Measurements from ENCODE around the gene CYB5R3. TPM values are rescaled to one million over a fixed set of nuclear protein-coding genes. Genes with fewer than 3 reads are reported as not detected.

Gene CYB5R3
- polyA plus RNA-seq, 1 donor (not counting 4 experiments of a cell fraction or from before 2014, with no cell fraction given), result 102 TPM

DNA sequence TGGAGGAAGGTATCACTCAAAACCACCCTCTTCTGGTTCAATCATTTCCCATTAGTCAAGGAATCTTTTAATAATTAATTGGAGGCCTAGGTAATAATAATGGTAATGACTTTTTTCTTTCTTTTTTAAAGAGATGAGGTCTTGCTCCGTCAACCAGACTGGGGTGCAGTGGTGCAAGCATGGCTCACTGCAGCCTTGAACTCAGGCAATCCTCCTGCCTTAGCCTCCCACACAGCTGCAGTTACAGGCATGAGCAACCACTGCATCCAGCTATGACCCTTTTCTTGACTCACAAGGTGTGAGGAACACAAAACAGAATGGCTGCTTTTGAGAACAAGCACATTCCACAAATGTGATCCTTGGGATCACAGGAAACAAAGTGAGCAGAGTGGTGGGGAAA lies 38.1 kb downstream of the CYB5R3 start:
- no peak for DNase-seq (ENCODE audit: low read depth, low spot score)
- dilution Hi-C loops (cut with MboI; ENCODE audit: extremely low pct_ligation_motif_present, low sequenced_read_pairs), result no loop called here
- Histone ChIP-seq H3K36me3 (ENCODE audit: control insufficient read depth in 2 of 2, extremely low read depth in 1 of 2, insufficient read depth in 2 of 2, low read length in 2 of 2) (peaks cover 8 to 16% of the 10 kb centered on the region in 2 experiments), H3K4me2 (ENCODE audit: control insufficient read depth, extremely low read depth, insufficient read depth, low read depth, low read length) (no peak overlapping the region), H3K4me1 (ENCODE audit: control insufficient read depth, extremely low read depth, insufficient read depth, low read length) (peaks cover 34% of the 10 kb centered on the region), H3K9ac (ENCODE audit: control insufficient read depth, extremely low read depth, insufficient read depth, low read length) (no peak overlapping the region), H3K9me1 (ENCODE audit: control insufficient read depth, extremely low read depth, insufficient read depth, low read length) (peaks cover 10% of the 10 kb centered on the region), H3K9me3 (ENCODE audit: control insufficient read depth, low read depth, low read length) (no peaks in the 10 kb centered on the region), H3K27me3 (ENCODE audit: control insufficient read depth, extremely low read depth, insufficient read depth, low read length) (no peaks in the 10 kb centered on the region), H3K79me2 (ENCODE audit: control insufficient read depth, insufficient read depth, low read length) (peaks cover 74% of the 10 kb centered on the region), H2AFZ (ENCODE audit: control insufficient read depth, low read length) (no peak overlapping the region), H3K27ac (ENCODE audit: control insufficient read depth, insufficient read depth, low read length) (peak overlapping the region; percentile 30), H4K20me1 (ENCODE audit: control insufficient read depth, extremely low read depth, insufficient read depth, low read length) (peaks cover 7% of the 10 kb centered on the region), H3K4me3 (ENCODE audit: control insufficient read depth in 2 of 3, extremely low read depth in 1 of 3, insufficient read depth in 2 of 3, low read depth in 1 of 3, low read length in 3 of 3) (no peak overlapping the region)
- TF ChIP-seq EZH2 (IDR thresholded peaks at IDR 0.05; ENCODE audit: low read length), result no peak
- TF ChIP-seq, protein P1, sequence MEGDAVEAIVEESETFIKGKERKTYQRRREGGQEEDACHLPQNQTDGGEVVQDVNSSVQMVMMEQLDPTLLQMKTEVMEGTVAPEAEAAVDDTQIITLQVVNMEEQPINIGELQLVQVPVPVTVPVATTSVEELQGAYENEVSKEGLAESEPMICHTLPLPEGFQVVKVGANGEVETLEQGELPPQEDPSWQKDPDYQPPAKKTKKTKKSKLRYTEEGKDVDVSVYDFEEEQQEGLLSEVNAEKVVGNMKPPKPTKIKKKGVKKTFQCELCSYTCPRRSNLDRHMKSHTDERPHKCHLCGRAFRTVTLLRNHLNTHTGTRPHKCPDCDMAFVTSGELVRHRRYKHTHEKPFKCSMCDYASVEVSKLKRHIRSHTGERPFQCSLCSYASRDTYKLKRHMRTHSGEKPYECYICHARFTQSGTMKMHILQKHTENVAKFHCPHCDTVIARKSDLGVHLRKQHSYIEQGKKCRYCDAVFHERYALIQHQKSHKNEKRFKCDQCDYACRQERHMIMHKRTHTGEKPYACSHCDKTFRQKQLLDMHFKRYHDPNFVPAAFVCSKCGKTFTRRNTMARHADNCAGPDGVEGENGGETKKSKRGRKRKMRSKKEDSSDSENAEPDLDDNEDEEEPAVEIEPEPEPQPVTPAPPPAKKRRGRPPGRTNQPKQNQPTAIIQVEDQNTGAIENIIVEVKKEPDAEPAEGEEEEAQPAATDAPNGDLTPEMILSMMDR (optimal IDR thresholded peaks at IDR 0.05 in 1 of 3, IDR thresholded peaks at IDR 0.05 in 1 of 3, conservative IDR thresholded peaks at IDR 0.05 in 1 of 3; ENCODE audit: extremely low read depth in 1 of 3, insufficient read depth in 2 of 3, low read length in 3 of 3), result no peak
- no peak for FAIRE-seq

DNA sequence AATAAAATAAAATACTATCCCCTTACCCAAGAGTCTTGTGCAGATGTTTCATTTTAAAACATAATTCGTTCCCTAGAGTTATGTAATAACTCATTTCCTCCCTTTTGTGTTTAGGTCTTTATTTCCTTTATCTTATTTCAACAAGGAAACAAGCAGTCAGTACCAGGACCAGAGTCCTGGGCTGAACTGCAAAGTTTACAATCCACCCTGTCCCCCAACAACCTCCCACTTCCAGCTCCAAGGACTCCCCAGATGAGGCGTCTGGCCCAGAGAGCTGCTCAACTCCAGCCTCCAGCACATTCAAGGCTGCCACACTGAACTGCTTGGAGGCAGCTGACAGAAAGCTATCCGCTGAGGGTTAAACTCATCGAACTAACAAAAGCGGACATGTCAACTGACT lies 39.0 kb downstream of the CYB5R3 start:
- peaks cover 28% of the 10 kb centered on the region for H3K4me1 ChIP-seq (ENCODE audit: control insufficient read depth, extremely low read depth, insufficient read depth, low read length)
- peaks cover 83% of the 10 kb centered on the region for H3K79me2 ChIP-seq (ENCODE audit: control insufficient read depth, insufficient read depth, low read length)
- no peak overlapping the region for H3K9ac ChIP-seq (ENCODE audit: control insufficient read depth, extremely low read depth, insufficient read depth, low read length)
- H3K4me3 ChIP-seq (ENCODE audit: control insufficient read depth in 2 of 3, extremely low read depth in 1 of 3, insufficient read depth in 2 of 3, low read depth in 1 of 3, low read length in 3 of 3), result no peak overlapping the region
- peaks cover 7% of the 10 kb centered on the region for H4K20me1 ChIP-seq (ENCODE audit: control insufficient read depth, extremely low read depth, insufficient read depth, low read length)
- dilution Hi-C loops (cut with MboI; ENCODE audit: extremely low pct_ligation_motif_present, low sequenced_read_pairs), result no loop called here
- H3K27me3 ChIP-seq (ENCODE audit: control insufficient read depth, extremely low read depth, insufficient read depth, low read length), result no peaks in the 10 kb centered on the region
- no peak overlapping the region for H2AFZ ChIP-seq (ENCODE audit: control insufficient read depth, low read length)
- DNase-seq (ENCODE audit: low read depth, low spot score) (no peak), FAIRE-seq (no peak)
- no peaks in the 10 kb centered on the region for H3K9me3 ChIP-seq (ENCODE audit: control insufficient read depth, low read depth, low read length)
- TF ChIP-seq EZH2 (IDR thresholded peaks at IDR 0.05; ENCODE audit: low read length), result no peak
- TF ChIP-seq, protein P1 (optimal IDR thresholded peaks at IDR 0.05 in 1 of 3, IDR thresholded peaks at IDR 0.05 in 1 of 3, conservative IDR thresholded peaks at IDR 0.05 in 1 of 3; ENCODE audit: extremely low read depth in 1 of 3, insufficient read depth in 2 of 3, low read length in 3 of 3), result no peak
- no peak overlapping the region for H3K4me2 ChIP-seq (ENCODE audit: control insufficient read depth, extremely low read depth, insufficient read depth, low read depth, low read length)
- peaks cover 9 to 16% of the 10 kb centered on the region in 2 experiments for H3K36me3 ChIP-seq (ENCODE audit: control insufficient read depth in 2 of 2, extremely low read depth in 1 of 2, insufficient read depth in 2 of 2, low read length in 2 of 2)
- H3K9me1 ChIP-seq (ENCODE audit: control insufficient read depth, extremely low read depth, insufficient read depth, low read length), result peaks cover 10% of the 10 kb centered on the region
- H3K27ac ChIP-seq (ENCODE audit: control insufficient read depth, insufficient read depth, low read length), result no peak overlapping the region

Data from keratinocyte (primary cell).